Measurements from ENCODE around the gene DNAJB11.

DNA sequence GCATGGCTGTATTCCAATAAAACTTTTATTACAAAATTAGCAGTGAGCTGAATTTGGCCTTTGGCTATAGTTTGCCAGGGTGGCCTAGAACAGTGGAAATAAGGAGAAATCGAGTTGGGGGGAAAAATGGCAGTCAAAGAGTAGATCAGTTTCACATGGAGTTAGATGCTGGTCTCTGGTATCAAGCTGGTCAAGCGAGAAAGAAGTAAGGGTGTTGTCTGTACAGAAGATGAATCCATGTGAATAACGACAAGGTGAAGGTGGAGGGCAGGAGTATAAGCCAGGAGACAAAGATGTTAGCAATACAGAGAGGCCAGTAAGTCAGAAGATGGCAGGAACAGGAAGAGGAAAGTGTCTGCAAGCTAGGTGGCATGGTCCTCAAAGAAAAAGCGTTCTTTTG is 54.1 kb downstream of the DNAJB11 start:
- TF ChIP-seq, protein P1, sequence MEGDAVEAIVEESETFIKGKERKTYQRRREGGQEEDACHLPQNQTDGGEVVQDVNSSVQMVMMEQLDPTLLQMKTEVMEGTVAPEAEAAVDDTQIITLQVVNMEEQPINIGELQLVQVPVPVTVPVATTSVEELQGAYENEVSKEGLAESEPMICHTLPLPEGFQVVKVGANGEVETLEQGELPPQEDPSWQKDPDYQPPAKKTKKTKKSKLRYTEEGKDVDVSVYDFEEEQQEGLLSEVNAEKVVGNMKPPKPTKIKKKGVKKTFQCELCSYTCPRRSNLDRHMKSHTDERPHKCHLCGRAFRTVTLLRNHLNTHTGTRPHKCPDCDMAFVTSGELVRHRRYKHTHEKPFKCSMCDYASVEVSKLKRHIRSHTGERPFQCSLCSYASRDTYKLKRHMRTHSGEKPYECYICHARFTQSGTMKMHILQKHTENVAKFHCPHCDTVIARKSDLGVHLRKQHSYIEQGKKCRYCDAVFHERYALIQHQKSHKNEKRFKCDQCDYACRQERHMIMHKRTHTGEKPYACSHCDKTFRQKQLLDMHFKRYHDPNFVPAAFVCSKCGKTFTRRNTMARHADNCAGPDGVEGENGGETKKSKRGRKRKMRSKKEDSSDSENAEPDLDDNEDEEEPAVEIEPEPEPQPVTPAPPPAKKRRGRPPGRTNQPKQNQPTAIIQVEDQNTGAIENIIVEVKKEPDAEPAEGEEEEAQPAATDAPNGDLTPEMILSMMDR (IDR thresholded peaks at IDR 0.05 in 2 of 3, conservative IDR thresholded peaks at IDR 0.05 in 1 of 3; ENCODE audit: borderline replicate concordance in 1 of 3, insufficient read depth in 1 of 3, low read depth in 2 of 3, low read length in 2 of 3) = no peak
- TF ChIP-seq SRF (IDR thresholded peaks at IDR 0.05; ENCODE audit: low read depth) (no peak), EZH2 (IDR thresholded peaks at IDR 0.05) (no peak), JUND (IDR thresholded peaks at IDR 0.05) (no peak), POLR2A (IDR thresholded peaks at IDR 0.05; ENCODE audit: borderline replicate concordance, extremely low read depth, insufficient read depth, insufficient read length) (no peak), TCF7L2 (IDR thresholded peaks at IDR 0.05; ENCODE audit: borderline replicate concordance, extremely low read depth, insufficient read depth, insufficient read length) (no peak), POLR2AphosphoS5 (IDR thresholded peaks at IDR 0.05; ENCODE audit: low read depth, low read length) (no peak), YY1 (IDR thresholded peaks at IDR 0.05; ENCODE audit: extremely low read depth, insufficient replicate concordance, low read depth, low read length) (no peak)
- TF ChIP-seq, protein P2, sequence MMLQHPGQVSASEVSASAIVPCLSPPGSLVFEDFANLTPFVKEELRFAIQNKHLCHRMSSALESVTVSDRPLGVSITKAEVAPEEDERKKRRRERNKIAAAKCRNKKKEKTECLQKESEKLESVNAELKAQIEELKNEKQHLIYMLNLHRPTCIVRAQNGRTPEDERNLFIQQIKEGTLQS (IDR thresholded peaks at IDR 0.05) = no peak
- TF ChIP-seq, protein P3, sequence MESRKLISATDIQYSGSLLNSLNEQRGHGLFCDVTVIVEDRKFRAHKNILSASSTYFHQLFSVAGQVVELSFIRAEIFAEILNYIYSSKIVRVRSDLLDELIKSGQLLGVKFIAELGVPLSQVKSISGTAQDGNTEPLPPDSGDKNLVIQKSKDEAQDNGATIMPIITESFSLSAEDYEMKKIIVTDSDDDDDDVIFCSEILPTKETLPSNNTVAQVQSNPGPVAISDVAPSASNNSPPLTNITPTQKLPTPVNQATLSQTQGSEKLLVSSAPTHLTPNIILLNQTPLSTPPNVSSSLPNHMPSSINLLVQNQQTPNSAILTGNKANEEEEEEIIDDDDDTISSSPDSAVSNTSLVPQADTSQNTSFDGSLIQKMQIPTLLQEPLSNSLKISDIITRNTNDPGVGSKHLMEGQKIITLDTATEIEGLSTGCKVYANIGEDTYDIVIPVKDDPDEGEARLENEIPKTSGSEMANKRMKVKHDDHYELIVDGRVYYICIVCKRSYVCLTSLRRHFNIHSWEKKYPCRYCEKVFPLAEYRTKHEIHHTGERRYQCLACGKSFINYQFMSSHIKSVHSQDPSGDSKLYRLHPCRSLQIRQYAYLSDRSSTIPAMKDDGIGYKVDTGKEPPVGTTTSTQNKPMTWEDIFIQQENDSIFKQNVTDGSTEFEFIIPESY (IDR thresholded peaks at IDR 0.05; ENCODE audit: extremely low read depth, insufficient replicate concordance, low read length) = no peak
- TF ChIP-seq, protein P4, sequence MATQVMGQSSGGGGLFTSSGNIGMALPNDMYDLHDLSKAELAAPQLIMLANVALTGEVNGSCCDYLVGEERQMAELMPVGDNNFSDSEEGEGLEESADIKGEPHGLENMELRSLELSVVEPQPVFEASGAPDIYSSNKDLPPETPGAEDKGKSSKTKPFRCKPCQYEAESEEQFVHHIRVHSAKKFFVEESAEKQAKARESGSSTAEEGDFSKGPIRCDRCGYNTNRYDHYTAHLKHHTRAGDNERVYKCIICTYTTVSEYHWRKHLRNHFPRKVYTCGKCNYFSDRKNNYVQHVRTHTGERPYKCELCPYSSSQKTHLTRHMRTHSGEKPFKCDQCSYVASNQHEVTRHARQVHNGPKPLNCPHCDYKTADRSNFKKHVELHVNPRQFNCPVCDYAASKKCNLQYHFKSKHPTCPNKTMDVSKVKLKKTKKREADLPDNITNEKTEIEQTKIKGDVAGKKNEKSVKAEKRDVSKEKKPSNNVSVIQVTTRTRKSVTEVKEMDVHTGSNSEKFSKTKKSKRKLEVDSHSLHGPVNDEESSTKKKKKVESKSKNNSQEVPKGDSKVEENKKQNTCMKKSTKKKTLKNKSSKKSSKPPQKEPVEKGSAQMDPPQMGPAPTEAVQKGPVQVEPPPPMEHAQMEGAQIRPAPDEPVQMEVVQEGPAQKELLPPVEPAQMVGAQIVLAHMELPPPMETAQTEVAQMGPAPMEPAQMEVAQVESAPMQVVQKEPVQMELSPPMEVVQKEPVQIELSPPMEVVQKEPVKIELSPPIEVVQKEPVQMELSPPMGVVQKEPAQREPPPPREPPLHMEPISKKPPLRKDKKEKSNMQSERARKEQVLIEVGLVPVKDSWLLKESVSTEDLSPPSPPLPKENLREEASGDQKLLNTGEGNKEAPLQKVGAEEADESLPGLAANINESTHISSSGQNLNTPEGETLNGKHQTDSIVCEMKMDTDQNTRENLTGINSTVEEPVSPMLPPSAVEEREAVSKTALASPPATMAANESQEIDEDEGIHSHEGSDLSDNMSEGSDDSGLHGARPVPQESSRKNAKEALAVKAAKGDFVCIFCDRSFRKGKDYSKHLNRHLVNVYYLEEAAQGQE (IDR thresholded peaks at IDR 0.05; ENCODE audit: low read depth) = no peak
- TF ChIP-seq, protein P5, sequence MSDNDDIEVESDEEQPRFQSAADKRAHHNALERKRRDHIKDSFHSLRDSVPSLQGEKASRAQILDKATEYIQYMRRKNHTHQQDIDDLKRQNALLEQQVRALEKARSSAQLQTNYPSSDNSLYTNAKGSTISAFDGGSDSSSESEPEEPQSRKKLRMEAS (IDR thresholded peaks at IDR 0.05) = no peak

Measured in HCT116 (cell line).